GM19438 (cell line): ENCODE measurements around the gene FBXL15.
A peak's percentile ranks its signal among the peaks of the same experiment; 100 is the strongest.

Experiments
- ATAC-seq: cut with Tn5 transposase; IDR thresholded peaks from one replicate; pipeline ENCODE4 v1.9.1; 2021; ENCODE audit warnings: low read depth; ENCODE audit not compliant: unreplicated experiment

FBXL15 gene

GRCh38 chr10:102420714-102421506, at the start of gene FBXL15:
Gene FBXL15, plus strand, starts transcription at chr10:102420836. Its CDS starts 294 bp downstream, at chr10:102421130.
- peak; percentile 69 for ATAC-seq

- no peak for ATAC-seq
Measured at GRCh38 chr10:102371295-102371694, 49.3 kb upstream of the FBXL15 start.

- ATAC-seq: no peak
Measured at GRCh38 chr10:102375250-102375649, 45.4 kb upstream of the FBXL15 start.

GRCh38 chr10:102375867-102376266, 44.8 kb upstream of the FBXL15 start:
- ATAC-seq: no peak

GRCh38 chr10:102376901-102377300, 43.7 kb upstream of the FBXL15 start:
- no peak for ATAC-seq

- ATAC-seq: no peak
Measured at GRCh38 chr10:102379383-102379782, 41.3 kb upstream of the FBXL15 start.

- ATAC-seq: no peak
Measured at GRCh38 chr10:102381983-102382382, 38.7 kb upstream of the FBXL15 start.

GRCh38 chr10:102382871-102383270, 37.8 kb upstream of the FBXL15 start:
- ATAC-seq: no peak

GRCh38 chr10:102384053-102384452, 36.6 kb upstream of the FBXL15 start:
- ATAC-seq: no peak

- no peak for ATAC-seq
Measured at GRCh38 chr10:102384606-102385429, 35.8 kb upstream of the FBXL15 start.

- no peak for ATAC-seq
Measured at GRCh38 chr10:102389894-102390293, 30.7 kb upstream of the FBXL15 start.

GRCh38 chr10:102392306-102392705, 28.3 kb upstream of the FBXL15 start:
- ATAC-seq: no peak

GRCh38 chr10:102393411-102394078, 27.1 kb upstream of the FBXL15 start:
- no peak for ATAC-seq

- ATAC-seq: peak; percentile 79
Measured at GRCh38 chr10:102394079-102394800, 26.4 kb upstream of the FBXL15 start.

GRCh38 chr10:102394801-102395399, 25.7 kb upstream of the FBXL15 start:
- ATAC-seq: peak; percentile 1

GRCh38 chr10:102395400-102396316, 25.0 kb upstream of the FBXL15 start, which contains the start of gene NFKB2:
Gene NFKB2, plus strand, starts transcription at chr10:102395705. Its CDS starts 255 bp downstream, at chr10:102395960.
- ATAC-seq: peak; percentile 29

GRCh38 chr10:102396317-102396650, 24.4 kb upstream of the FBXL15 start:
- ATAC-seq: no peak

- ATAC-seq: no peak
Measured at GRCh38 chr10:102396730-102397151, 23.9 kb upstream of the FBXL15 start.
